Right lobe of liver (tissue), 6 donors: ENCODE measurements around the gene TGDS. TPM values are rescaled to one million over a fixed set of nuclear protein-coding genes. Genes with fewer than 3 reads are reported as not detected.

Experiments
- ATAC-seq, 4 donors: fragments of 200-7000 bp; cut with Tn5 transposase; one replicate each; pipeline ENCODE4 v1.9.1; 2020; ENCODE audit warnings: mild to moderate bottlenecking in 4 of 4, moderate library complexity in 4 of 4
- DNase-seq, 3 donors: peaks; one replicate each; pipeline ENCODE4 v3.0.0-alpha.2; 2020
- H3K27ac ChIP-seq, 3 donors: fragments of 200-600 bp; one replicate each; pipeline ENCODE4 v1.8.0; 2022
- H3K27me3 ChIP-seq, 2 donors: fragments of 200-600 bp; one replicate each; pipeline ENCODE4 v1.8.0; 2022
- H3K36me3 ChIP-seq, 4 donors: fragments of 200-600 bp; sonication (generic) in 1 of 4; one replicate each; pipeline versions ENCODE4 v1.5.1 to v1.8.0; 2017 to 2022; ENCODE audit warnings: control low read depth in 1 of 4
- H3K4me1 ChIP-seq, 4 donors: fragments of 200-600 bp; sonication (generic) in 1 of 4; one replicate each; pipeline versions ENCODE4 v1.5.1 to v1.8.0; 2017 to 2022; ENCODE audit warnings: control low read depth in 1 of 4
- H3K4me3 ChIP-seq, 3 donors: fragments of 200-600 bp; one replicate each; pipeline ENCODE4 v1.8.0; 2022
- H3K9me3 ChIP-seq, 4 donors: fragments of 200-600 bp; sonication (generic) in 1 of 4; one replicate each; pipeline versions ENCODE4 v1.5.1 to v1.8.0; 2017 to 2022; ENCODE audit warnings: control low read depth in 1 of 4
- POLR2A ChIP-seq: fragments of 450-650 bp; IDR thresholded peaks from one replicate; pipeline ENCODE4 v1.6.1; 2017; ENCODE audit warnings: antibody characterized with exemption, mild to moderate bottlenecking
- WGBS: methylation state at CpG from one replicate; pipeline ENCODE4 v1.1.6; 2018; ENCODE audit warnings: low coverage, low lambda C conversion rate; ENCODE audit not compliant: insufficient coverage; ENCODE audit errors: missing lambda C conversion rate; 5-methylcytosine and 5-hydroxymethylcytosine counted together
- intact Hi-C, 2 donors: fragments of 100-400 bp; cut with DNase I; formaldehyde crosslinking; loops; one replicate each; pipeline versions ENCODE4 v1.11.2 to v1.14.1; 2022
- total RNA-seq, 6 experiments: library from RNA; depleted of rRNA in 2 of 6; stranded (reverse); fragments of >200 nt in 2 of 6; fragmentation: NEBNext Ultra II Directional in 3 of 6; extraction: Animal tissue kit (Norgen Biotek cat#: 25700) in 3 of 6; gene quantifications; one replicate each; pipeline versions ENCODE4 v1.1.0 to v1.2.4, GENCODE V29; 2016 to 2023
- TF ChIP-seq, protein P1 (sequence below), 4 donors: fragments of 200-600 bp in 3 of 4; fragments of 450-650 bp in 1 of 4; IDR thresholded peaks; one replicate each; pipeline versions ENCODE4 v1.5.1 to v1.8.0; 2016 to 2022; ENCODE audit warnings: antibody characterized with exemption in 4 of 4, mild to moderate bottlenecking in 2 of 4
- donor health status: DM: no; HTN: yes; CAD: no.
- donor health status: DM: no; HTN: no; CAD: no.
- donor health status: DM: no; HTN: no; CAD: no.
- donor health status: DM: no; HTN: yes; CAD: no.
- donor health status: DM: no; HTN: yes; CAD: no.

TGDS gene
- total RNA-seq, 6 experiments from 2014 or later, result 8.6 to 11.9 (median 9.6) TPM

DNA sequence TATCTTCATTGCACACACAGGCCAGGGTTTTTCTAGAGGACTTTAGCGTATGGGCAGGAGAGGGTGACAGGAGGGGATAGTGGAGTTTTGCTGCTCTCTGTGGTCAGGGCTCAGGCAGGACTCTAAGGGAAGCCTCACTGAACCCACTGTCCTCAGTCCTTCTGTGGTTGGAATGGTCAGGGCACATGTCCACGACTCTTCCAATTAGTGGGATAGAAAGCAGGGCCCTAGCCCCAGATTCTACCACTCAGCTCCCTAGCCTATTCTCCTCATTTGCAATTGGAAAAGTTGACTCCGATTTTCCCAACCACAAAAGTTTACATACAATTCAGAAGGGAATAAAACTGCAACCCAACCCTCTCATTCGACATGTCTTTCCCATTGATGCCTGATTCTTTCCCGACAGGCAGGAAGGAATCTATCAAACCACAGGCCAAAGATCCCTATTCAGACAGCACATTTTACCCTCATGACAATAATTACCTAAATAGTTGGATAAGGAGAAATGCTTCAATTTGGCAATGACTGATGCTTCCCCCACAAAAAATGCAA is 38.2 kb downstream of the TGDS start:
- no peak overlapping the region for H3K4me3 ChIP-seq
- no peak for ATAC-seq
- H3K4me1 ChIP-seq, result no peaks in the 10 kb centered on the region
- intact Hi-C loops, result no loop called here
- H3K9me3 ChIP-seq, result no peaks in the 10 kb centered on the region
- no peak overlapping the region for H3K27ac ChIP-seq
- H3K36me3 ChIP-seq, result no peaks in the 10 kb centered on the region
- 79% methylated on average over 4 of the region's 5 CpGs for WGBS
- no peaks in the 10 kb centered on the region for H3K27me3 ChIP-seq
- TF ChIP-seq POLR2A, result no peak
- TF ChIP-seq, protein P1, sequence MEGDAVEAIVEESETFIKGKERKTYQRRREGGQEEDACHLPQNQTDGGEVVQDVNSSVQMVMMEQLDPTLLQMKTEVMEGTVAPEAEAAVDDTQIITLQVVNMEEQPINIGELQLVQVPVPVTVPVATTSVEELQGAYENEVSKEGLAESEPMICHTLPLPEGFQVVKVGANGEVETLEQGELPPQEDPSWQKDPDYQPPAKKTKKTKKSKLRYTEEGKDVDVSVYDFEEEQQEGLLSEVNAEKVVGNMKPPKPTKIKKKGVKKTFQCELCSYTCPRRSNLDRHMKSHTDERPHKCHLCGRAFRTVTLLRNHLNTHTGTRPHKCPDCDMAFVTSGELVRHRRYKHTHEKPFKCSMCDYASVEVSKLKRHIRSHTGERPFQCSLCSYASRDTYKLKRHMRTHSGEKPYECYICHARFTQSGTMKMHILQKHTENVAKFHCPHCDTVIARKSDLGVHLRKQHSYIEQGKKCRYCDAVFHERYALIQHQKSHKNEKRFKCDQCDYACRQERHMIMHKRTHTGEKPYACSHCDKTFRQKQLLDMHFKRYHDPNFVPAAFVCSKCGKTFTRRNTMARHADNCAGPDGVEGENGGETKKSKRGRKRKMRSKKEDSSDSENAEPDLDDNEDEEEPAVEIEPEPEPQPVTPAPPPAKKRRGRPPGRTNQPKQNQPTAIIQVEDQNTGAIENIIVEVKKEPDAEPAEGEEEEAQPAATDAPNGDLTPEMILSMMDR (IDR thresholded peaks at IDR 0.05), result no peak
- no peak for DNase-seq

DNA sequence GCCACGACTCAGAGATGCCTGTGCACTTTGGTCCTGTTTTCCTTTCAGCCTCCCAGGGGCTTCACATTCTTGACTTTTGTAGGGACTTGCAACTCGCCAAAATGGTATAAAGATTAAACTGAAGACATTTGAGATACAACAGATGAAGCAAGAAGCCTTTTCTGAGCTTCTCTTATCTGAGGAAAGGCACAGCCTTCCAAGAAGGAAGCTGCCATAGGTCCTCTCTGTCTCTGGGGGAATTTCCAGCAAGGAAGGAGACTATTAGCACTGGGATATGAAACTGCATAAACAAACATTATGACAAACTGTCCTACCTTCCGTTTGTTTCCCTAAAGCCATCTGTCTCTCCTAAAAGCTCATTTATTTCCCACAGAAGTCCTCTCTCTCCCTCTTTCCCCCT is 39.3 kb downstream of the TGDS start:
- Histone ChIP-seq H3K4me3 (no peak overlapping the region), H3K9me3 (no peaks in the 10 kb centered on the region), H3K27me3 (no peaks in the 10 kb centered on the region), H3K27ac (no peak overlapping the region), H3K36me3 (no peaks in the 10 kb centered on the region), H3K4me1 (no peaks in the 10 kb centered on the region)
- intact Hi-C loops, result no loop called here
- WGBS, result 55% methylated on average over 3 of the region's 3 CpGs
- TF ChIP-seq, protein P1 (IDR thresholded peaks at IDR 0.05), result no peak
- no peak for TF ChIP-seq POLR2A
- DNase-seq, result no peak
- no peak for ATAC-seq

DNA sequence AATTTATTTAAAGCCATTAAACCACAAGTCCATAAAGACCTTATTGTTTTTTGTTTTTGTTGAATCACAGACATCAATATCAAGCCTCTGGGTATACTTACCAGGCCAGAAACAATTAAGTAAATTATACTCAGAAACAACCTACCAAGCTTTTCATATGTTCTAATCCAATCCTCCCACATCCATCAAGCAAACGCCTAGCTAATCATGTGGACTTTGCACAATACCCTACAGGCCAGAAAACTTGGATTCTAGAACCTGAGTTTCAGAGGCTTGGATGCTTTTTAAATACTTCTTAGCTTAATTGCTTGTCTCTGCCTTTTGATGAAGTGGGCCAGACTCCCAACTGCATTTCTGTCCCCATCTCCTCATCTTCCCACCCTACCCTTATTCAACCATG is 39.9 kb downstream of the TGDS start:
- TF ChIP-seq, protein P1 (IDR thresholded peaks at IDR 0.05), result no peak
- no peak for TF ChIP-seq POLR2A
- 47% methylated on average over 1 of the region's 1 CpG for WGBS

DNA sequence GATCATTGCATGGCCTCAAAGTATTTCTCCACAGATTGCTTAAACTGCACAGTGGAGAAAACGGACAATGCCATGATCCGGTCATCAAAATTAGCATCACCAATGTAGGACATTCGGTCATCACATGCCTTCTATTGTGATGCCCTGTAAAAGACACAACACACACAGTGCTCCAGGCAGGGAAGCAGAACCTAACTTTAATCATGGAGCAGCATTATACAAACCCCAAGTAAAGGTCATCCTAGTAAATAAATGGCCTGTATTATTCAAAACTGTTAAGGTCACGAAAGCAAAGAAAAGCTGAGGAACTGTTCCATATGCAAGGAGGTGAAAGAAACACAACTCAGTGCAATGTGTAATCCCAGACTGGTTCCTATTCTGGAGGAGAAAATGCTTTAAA is 42.2 kb downstream of the TGDS start:
- no peaks in the 10 kb centered on the region for H3K27me3 ChIP-seq
- 78% methylated on average over 3 of the region's 4 CpGs for WGBS
- intact Hi-C loops, result no loop called here
- no peak for DNase-seq
- H3K36me3 ChIP-seq, result no peaks in the 10 kb centered on the region
- H3K27ac ChIP-seq, result no peak overlapping the region
- ATAC-seq, result no peak
- H3K4me1 ChIP-seq, result no peaks in the 10 kb centered on the region
- no peaks in the 10 kb centered on the region for H3K9me3 ChIP-seq
- H3K4me3 ChIP-seq, result no peak overlapping the region
- no peak for TF ChIP-seq POLR2A
- TF ChIP-seq, protein P1 (IDR thresholded peaks at IDR 0.05), result no peak

More for the DNA sequence above, 39.9 kb downstream of the TGDS start:
- no peak for DNase-seq
- H3K27ac ChIP-seq, result no peak overlapping the region
- no peaks in the 10 kb centered on the region for H3K9me3 ChIP-seq
- no peaks in the 10 kb centered on the region for H3K36me3 ChIP-seq
- no peak overlapping the region for H3K4me3 ChIP-seq
- no peaks in the 10 kb centered on the region for H3K27me3 ChIP-seq
- intact Hi-C loops, result no loop called here
- H3K4me1 ChIP-seq, result no peaks in the 10 kb centered on the region
- ATAC-seq, result no peak

DNA sequence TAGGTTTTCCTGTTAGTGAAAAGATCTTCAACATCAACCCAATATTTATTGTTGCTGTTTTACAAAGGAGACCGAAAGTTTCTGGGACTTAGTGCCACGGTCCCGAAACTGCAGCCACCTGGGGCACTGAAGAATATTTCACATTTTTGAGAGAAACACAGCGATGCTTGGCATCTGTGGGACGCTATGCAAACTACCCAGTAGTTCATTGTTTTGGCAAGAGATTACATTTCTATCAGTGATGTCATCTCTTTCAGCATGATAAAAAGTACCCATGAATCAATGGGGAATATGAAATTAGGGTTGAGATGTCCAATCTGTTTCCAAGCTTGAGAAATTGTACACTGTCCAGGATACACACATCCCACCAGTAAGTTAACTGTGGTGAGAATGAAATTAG is 43.9 kb downstream of the TGDS start:
- Histone ChIP-seq H3K27ac (no peak overlapping the region), H3K4me1 (peaks cover 0 to 3% (median 0%) of the 10 kb centered on the region in 4 donors), H3K9me3 (no peaks in the 10 kb centered on the region), H3K4me3 (no peak overlapping the region), H3K27me3 (no peaks in the 10 kb centered on the region), H3K36me3 (no peaks in the 10 kb centered on the region)
- 63% methylated on average over 2 of the region's 5 CpGs for WGBS
- TF ChIP-seq, protein P1 (IDR thresholded peaks at IDR 0.05), result no peak
- no peak for TF ChIP-seq POLR2A
- intact Hi-C loops, result no loop called here
- ATAC-seq, result no peak
- DNase-seq, result no peak
